ENCODE measurements around the gene ZC3H18.
A peak's percentile ranks its signal among the peaks of the same experiment; 100 is the strongest.
"Not testable (repeated sequence)": the region's sequence is repeated elsewhere in the genome, so short reads cannot be mapped to it uniquely, and the experiment has no call there.

The ZC3H18 gene

DNA sequence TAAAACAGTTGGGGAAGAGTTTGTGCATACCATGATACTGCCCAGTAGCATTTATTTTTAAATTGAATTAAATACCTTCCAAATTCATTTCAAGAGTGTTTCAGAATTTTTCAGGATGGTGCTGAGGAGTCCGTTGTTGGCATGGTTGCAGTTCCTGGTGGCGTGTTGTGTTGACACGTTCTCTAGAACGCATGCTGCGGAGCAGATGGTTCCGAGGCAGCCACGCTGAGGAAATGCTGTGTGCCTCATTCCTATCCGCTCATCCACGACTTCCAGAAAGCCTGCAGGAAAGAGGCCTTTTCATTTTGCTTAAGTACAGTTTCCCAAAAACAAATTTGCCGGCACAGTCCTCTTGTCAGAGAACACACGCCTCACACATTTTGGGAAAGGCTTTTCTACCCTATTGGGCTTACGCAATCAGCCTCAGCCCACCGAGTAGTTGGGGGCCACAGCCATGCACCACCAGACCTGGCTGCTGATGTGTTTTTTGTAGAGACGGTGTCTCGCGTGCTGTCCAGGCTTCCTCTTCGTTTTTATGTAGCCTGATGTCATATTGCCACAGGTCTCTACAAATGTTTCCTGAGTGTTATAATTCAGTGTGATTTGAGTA lies 36.0 kb downstream of the ZC3H18 start:
- Histone ChIP-seq H3K27ac (ENCODE audit: low read depth, low read length) (no peak overlapping the region), H3K9me3 (ENCODE audit: control insufficient read depth, insufficient read depth, low read length) (no peaks in the 10 kb centered on the region), H4K20me1 (ENCODE audit: control insufficient read depth, insufficient read depth, low read depth, low read length) (0 out of 2 replicates have a peak, but pooled peaks cover 3% of the 10 kb centered on the region), H3K4me2 (ENCODE audit: low read length) (no peak overlapping the region), H3K4me3 (ENCODE audit: low read length) (no peak overlapping the region), H3K4me1 (ENCODE audit: control insufficient read depth, low read length) (peaks cover 25% of the 10 kb centered on the region), H3K27me3 (ENCODE audit: control insufficient read depth, low read length) (no peaks in the 10 kb centered on the region), H3F3A (ENCODE audit: control insufficient read depth, insufficient read depth) (no peaks in the 10 kb centered on the region), H3K36me3 (ENCODE audit: control insufficient read depth, low read length) (peaks cover 79% of the 10 kb centered on the region), H3K79me2 (ENCODE audit: control insufficient read depth, low read length) (peaks cover 38% of the 10 kb centered on the region), H3K9me2 (replicated peaks; ENCODE audit: control insufficient read depth, low read length) (no peaks in the 10 kb centered on the region)
- TF ChIP-seq, protein P1, sequence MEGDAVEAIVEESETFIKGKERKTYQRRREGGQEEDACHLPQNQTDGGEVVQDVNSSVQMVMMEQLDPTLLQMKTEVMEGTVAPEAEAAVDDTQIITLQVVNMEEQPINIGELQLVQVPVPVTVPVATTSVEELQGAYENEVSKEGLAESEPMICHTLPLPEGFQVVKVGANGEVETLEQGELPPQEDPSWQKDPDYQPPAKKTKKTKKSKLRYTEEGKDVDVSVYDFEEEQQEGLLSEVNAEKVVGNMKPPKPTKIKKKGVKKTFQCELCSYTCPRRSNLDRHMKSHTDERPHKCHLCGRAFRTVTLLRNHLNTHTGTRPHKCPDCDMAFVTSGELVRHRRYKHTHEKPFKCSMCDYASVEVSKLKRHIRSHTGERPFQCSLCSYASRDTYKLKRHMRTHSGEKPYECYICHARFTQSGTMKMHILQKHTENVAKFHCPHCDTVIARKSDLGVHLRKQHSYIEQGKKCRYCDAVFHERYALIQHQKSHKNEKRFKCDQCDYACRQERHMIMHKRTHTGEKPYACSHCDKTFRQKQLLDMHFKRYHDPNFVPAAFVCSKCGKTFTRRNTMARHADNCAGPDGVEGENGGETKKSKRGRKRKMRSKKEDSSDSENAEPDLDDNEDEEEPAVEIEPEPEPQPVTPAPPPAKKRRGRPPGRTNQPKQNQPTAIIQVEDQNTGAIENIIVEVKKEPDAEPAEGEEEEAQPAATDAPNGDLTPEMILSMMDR (IDR thresholded peaks at IDR 0.05; ENCODE audit: low read depth, low read length, poor library complexity, severe bottlenecking): no peak
- no peak for TF ChIP-seq EZH2phosphoT487 (IDR thresholded peaks at IDR 0.05; ENCODE audit: borderline replicate concordance, low read length)

DNA sequence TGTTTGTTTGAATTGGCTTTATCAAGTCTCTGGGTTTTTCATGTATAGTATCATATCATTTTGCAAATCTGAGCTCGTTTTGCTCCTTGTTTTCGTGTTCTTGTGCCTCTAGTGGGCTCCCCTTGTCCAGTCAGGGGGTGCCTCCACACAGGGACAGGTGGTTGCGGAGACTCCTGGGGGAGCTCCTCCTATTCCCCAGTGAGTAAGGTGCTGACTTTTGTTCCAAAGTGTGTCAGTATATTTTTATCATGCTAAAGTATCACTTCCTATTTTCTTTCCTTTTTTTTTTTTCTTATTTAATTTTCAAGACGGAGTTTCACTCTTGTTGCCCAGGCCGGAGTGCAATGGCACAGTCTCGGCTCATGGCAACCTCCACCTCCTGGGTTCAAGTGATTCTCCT lies 37.9 kb downstream of the ZC3H18 start:
- H3K27me3 ChIP-seq (ENCODE audit: control insufficient read depth, low read length): no peaks in the 10 kb centered on the region
- H3K79me2 ChIP-seq (ENCODE audit: control insufficient read depth, low read length): peaks cover 40% of the 10 kb centered on the region
- H4K20me1 ChIP-seq (ENCODE audit: control insufficient read depth, insufficient read depth, low read depth, low read length): 0 out of 2 replicates have a peak, but pooled peaks cover 3% of the 10 kb centered on the region
- H3K4me1 ChIP-seq (ENCODE audit: control insufficient read depth, low read length): peaks cover 25% of the 10 kb centered on the region
- H3K27ac ChIP-seq (ENCODE audit: low read depth, low read length): peak overlapping the region; percentile 27
- TF ChIP-seq EZH2phosphoT487 (IDR thresholded peaks at IDR 0.05; ENCODE audit: borderline replicate concordance, low read length): no peak
- TF ChIP-seq, protein P1 (IDR thresholded peaks at IDR 0.05; ENCODE audit: low read depth, low read length, poor library complexity, severe bottlenecking): no peak
- no peaks in the 10 kb centered on the region for H3F3A ChIP-seq (ENCODE audit: control insufficient read depth, insufficient read depth)
- no peak overlapping the region for H3K4me3 ChIP-seq (ENCODE audit: low read length)
- peak overlapping the region; percentile 56 for H3K4me2 ChIP-seq (ENCODE audit: low read length)
- H3K9me2 ChIP-seq (replicated peaks; ENCODE audit: control insufficient read depth, low read length): no peaks in the 10 kb centered on the region
- no peaks in the 10 kb centered on the region for H3K9me3 ChIP-seq (ENCODE audit: control insufficient read depth, insufficient read depth, low read length)
- H3K36me3 ChIP-seq (ENCODE audit: control insufficient read depth, low read length): peaks cover 76% of the 10 kb centered on the region

DNA sequence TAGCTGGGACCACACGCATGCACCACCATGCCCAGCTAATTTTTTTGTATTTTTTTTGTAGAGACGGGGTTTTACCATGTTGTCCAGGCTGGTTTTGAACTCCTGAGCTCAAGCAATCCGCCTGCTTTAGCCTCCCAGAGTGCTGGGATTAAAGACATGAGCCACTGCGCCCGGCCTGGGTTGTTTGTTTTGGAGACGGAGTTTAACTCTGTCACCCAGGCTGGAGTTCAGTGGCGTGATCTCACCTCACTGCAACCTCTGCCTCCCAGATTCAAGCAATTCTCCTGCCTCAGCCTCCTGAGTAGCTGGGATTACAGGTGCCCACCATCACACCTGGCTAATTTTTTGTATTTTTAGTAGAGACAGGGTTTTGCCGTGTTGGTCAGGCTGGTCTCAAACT lies 39.2 kb downstream of the ZC3H18 start:
- H3K27ac ChIP-seq (ENCODE audit: low read depth, low read length); H4K20me1 ChIP-seq (ENCODE audit: control insufficient read depth, insufficient read depth, low read depth, low read length); H3F3A ChIP-seq (ENCODE audit: control insufficient read depth, insufficient read depth); H3K4me3 ChIP-seq (ENCODE audit: low read length); H3K9me2 ChIP-seq (replicated peaks; ENCODE audit: control insufficient read depth, low read length); H3K27me3 ChIP-seq (ENCODE audit: control insufficient read depth, low read length); H3K9me3 ChIP-seq (ENCODE audit: control insufficient read depth, insufficient read depth, low read length); H3K4me2 ChIP-seq (ENCODE audit: low read length): not testable (repeated sequence)
- H3K79me2 ChIP-seq (ENCODE audit: control insufficient read depth, low read length): peaks cover 54% of the 10 kb centered on the region
- H3K36me3 ChIP-seq (ENCODE audit: control insufficient read depth, low read length): peaks cover 85% of the 10 kb centered on the region
- H3K4me1 ChIP-seq (ENCODE audit: control insufficient read depth, low read length): peaks cover 25% of the 10 kb centered on the region

DNA sequence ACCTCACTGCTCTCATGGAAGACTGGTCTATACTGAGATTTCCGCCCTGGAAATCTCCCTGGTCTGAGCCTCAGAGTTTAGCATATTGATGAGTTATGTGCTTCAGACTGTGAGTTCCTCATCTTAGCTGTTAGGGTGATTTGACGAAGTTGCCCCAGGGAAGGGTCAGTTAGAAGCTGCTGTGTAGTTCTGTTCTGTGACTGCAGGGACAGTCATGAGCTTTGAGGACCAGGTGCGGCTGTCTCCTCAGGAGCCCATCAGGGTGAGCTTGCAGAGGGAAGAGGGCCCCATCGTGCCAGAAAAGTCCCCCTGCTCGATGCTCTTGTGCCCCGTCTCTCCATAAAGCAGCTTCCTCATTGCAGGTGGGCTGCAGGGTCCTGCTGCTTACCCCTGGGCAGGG lies 39.9 kb downstream of the ZC3H18 start:
- H3K27me3 ChIP-seq (ENCODE audit: control insufficient read depth, low read length): no peaks in the 10 kb centered on the region
- peaks cover 80% of the 10 kb centered on the region for H3K36me3 ChIP-seq (ENCODE audit: control insufficient read depth, low read length)
- no peak overlapping the region for H3K27ac ChIP-seq (ENCODE audit: low read depth, low read length)
- H4K20me1 ChIP-seq (ENCODE audit: control insufficient read depth, insufficient read depth, low read depth, low read length): no peaks in the 10 kb centered on the region
- no peak for TF ChIP-seq EZH2phosphoT487 (IDR thresholded peaks at IDR 0.05; ENCODE audit: borderline replicate concordance, low read length)
- TF ChIP-seq, protein P1 (IDR thresholded peaks at IDR 0.05; ENCODE audit: low read depth, low read length, poor library complexity, severe bottlenecking): peak; percentile 12
- H3F3A ChIP-seq (ENCODE audit: control insufficient read depth, insufficient read depth): no peaks in the 10 kb centered on the region
- peaks cover 60% of the 10 kb centered on the region for H3K79me2 ChIP-seq (ENCODE audit: control insufficient read depth, low read length)
- no peaks in the 10 kb centered on the region for H3K9me2 ChIP-seq (replicated peaks; ENCODE audit: control insufficient read depth, low read length)
- no peak overlapping the region for H3K4me2 ChIP-seq (ENCODE audit: low read length)
- H3K9me3 ChIP-seq (ENCODE audit: control insufficient read depth, insufficient read depth, low read length): no peaks in the 10 kb centered on the region
- no peak overlapping the region for H3K4me3 ChIP-seq (ENCODE audit: low read length)
- H3K4me1 ChIP-seq (ENCODE audit: control insufficient read depth, low read length): peaks cover 25% of the 10 kb centered on the region
